HCT116 (cell line): ENCODE data around the gene SH3GL2. TPM values are rescaled to one million over a fixed set of nuclear protein-coding genes. Genes with fewer than 3 reads are reported as not detected.

Experiments used
- ATAC-seq: fragments of 200-7000 bp; cut with Tn5 transposase; 2 replicates; pipeline ENCODE4 v1.9.1; 2020; ENCODE audit warnings: mild to moderate bottlenecking, moderate library complexity
- BruUV-seq: library from RNA; stranded (reverse); fragments of 400-500 nt; replicated peaks from 2 replicates; lab custom pipeline; 2021; lab: Mats Ljungman, UMichigan
- CTCF ChIA-PET: fragments of 300-600 bp; sonication (Branson Sonifier 250); formaldehyde crosslinking; loops from one replicate; lab custom pipeline; 2021; ENCODE audit warnings: antibody characterized with exemption; lab: Charles Lee
- POLR2A ChIA-PET: fragments of 300-600, 350-600 bp; sonication (Branson Sonifier 250); formaldehyde crosslinking; loops from one replicate; lab custom pipeline; 2021; ENCODE audit warnings: antibody characterized with exemption; lab: Charles Lee
- RAD21 ChIA-PET, 2 experiments: fragments of 300-600 bp; sonication (Branson Sonifier 250); formaldehyde crosslinking; loops; one replicate each; lab custom pipeline; 2023; ENCODE audit warnings: low total read pairs in 2 of 2; ENCODE audit not compliant: uncharacterized antibody in 2 of 2, unreplicated experiment in 2 of 2, low non-redundant PET in 1 of 2; lab: Charles Lee
- DNase-seq: peaks from one replicate; pipeline ENCODE4 v3.0.0-alpha.2; 2010; ENCODE audit warnings: low read depth, low spot score
- H2AFZ ChIP-seq: fragments of 200-600 bp; shearing (Covaris generic), sonication (generic); 2 replicates; pipeline ENCODE4 v1.6.1; 2017; ENCODE audit warnings: low read depth, mixed run types, mixed read lengths, antibody characterized with exemption, low read length; ENCODE audit not compliant: poor library complexity, severe bottlenecking
- H3K27ac ChIP-seq: 2 replicates; pipeline ENCODE4 v1.5.1; 2012; ENCODE audit warnings: low read depth, low read length
- H3K27me3 ChIP-seq: fragments of 200-600 bp; sonication (generic); 2 replicates; pipeline ENCODE4 v1.6.1; 2016; ENCODE audit warnings: mixed run types, low read length, mixed read lengths; ENCODE audit not compliant: insufficient read depth
- H3K36me3 ChIP-seq, 2 experiments: fragments of 200-500 bp in 1 of 2; fragments of 200-600 bp in 1 of 2; sonication (Bioruptor generic) in 1 of 2; sonication (generic) in 1 of 2; 2 replicates each; pipeline versions ENCODE4 v1.5.1 to v1.6.1; 2014 to 2016; ENCODE audit warnings: low read length in 2 of 2, inconsistent platforms in 1 of 2, mixed read lengths in 1 of 2, mixed run types in 1 of 2; ENCODE audit not compliant: insufficient read depth in 2 of 2, control insufficient read depth in 1 of 2
- H3K4me1 ChIP-seq, 2 experiments: fragments of 200-600 bp in 1 of 2; sonication (generic) in 1 of 2; 2 replicates each; pipeline versions ENCODE4 v1.5.1 to v1.6.1; 2012 to 2017; ENCODE audit warnings: low read length in 2 of 2, inconsistent platforms in 1 of 2, mild to moderate bottlenecking in 1 of 2, mixed read lengths in 1 of 2, mixed run types in 1 of 2, moderate library complexity in 1 of 2; ENCODE audit not compliant: insufficient read depth in 2 of 2, control insufficient read depth in 1 of 2
- H3K4me2 ChIP-seq: fragments of 200-600 bp; sonication (generic); 2 replicates; pipeline ENCODE4 v1.6.1; 2017; ENCODE audit warnings: mixed run types, low read length, mixed read lengths
- H3K4me3 ChIP-seq, 2 experiments: fragments of 200-600 bp in 1 of 2; sonication (generic) in 1 of 2; replicated peaks in 1 of 2; 2 replicates each; pipeline ENCODE4 v1.5.1; 2011 to 2016; ENCODE audit warnings: low read length in 2 of 2, control low read depth in 1 of 2, low read depth in 1 of 2, mild to moderate bottlenecking in 1 of 2, mixed read lengths in 1 of 2, mixed run types in 1 of 2
- H3K79me2 ChIP-seq: fragments of 200-600 bp; sonication (generic); 2 replicates; pipeline ENCODE4 v1.6.1; 2017; ENCODE audit warnings: mild to moderate bottlenecking, mixed run types, low read length, moderate library complexity, mixed read lengths; ENCODE audit not compliant: insufficient read depth
- H3K9ac ChIP-seq: fragments of 200-600 bp; sonication (generic); 2 replicates; pipeline ENCODE4 v1.6.1; 2016; ENCODE audit warnings: low read length, mixed read lengths
- H3K9me2 ChIP-seq: fragments of 200-600 bp; sonication (generic), shearing (Covaris generic); 2 replicates; pipeline ENCODE4 v1.6.1; 2017; ENCODE audit warnings: mixed run types, mild to moderate bottlenecking, moderate library complexity; ENCODE audit not compliant: insufficient read depth
- H3K9me3 ChIP-seq, 2 experiments: fragments of 200-500 bp in 1 of 2; fragments of 200-600 bp in 1 of 2; sonication (Bioruptor generic) in 1 of 2; sonication (generic) in 1 of 2; 2 replicates each; pipeline ENCODE4 v1.6.1; 2014 to 2017; ENCODE audit warnings: low read length in 2 of 2, mixed read lengths in 2 of 2, inconsistent platforms in 1 of 2, low read depth in 1 of 2, mild to moderate bottlenecking in 1 of 2, mixed run types in 1 of 2, moderate library complexity in 1 of 2; ENCODE audit not compliant: control insufficient read depth in 1 of 2, insufficient read depth in 1 of 2
- H4K20me1 ChIP-seq: fragments of 200-600 bp; sonication (generic), shearing (Covaris generic); 2 replicates; pipeline ENCODE4 v1.6.1; 2017; ENCODE audit warnings: mixed run types, mild to moderate bottlenecking, moderate library complexity; ENCODE audit not compliant: insufficient read depth
- CBX3 ChIP-seq: IDR thresholded peaks from 2 replicates; pipeline ENCODE4 v1.6.1; 2012; ENCODE audit warnings: low read depth
- CEBPB ChIP-seq: IDR thresholded peaks from 2 replicates; pipeline ENCODE4 v1.6.1; 2012; ENCODE audit warnings: low read depth
- EGR1 ChIP-seq: IDR thresholded peaks from 2 replicates; pipeline ENCODE4 v1.6.1; 2012; ENCODE audit warnings: low read depth
- ELF1 ChIP-seq: IDR thresholded peaks from 2 replicates; pipeline ENCODE4 v1.6.1; 2012; ENCODE audit warnings: low read depth, borderline replicate concordance
- EZH2phosphoT487 ChIP-seq: fragments of 200-600 bp; IDR thresholded peaks from 2 replicates; pipeline ENCODE4 v1.6.1; 2018; ENCODE audit warnings: antibody characterized with exemption, borderline replicate concordance
- FOSL1 ChIP-seq: IDR thresholded peaks from 2 replicates; pipeline ENCODE4 v1.6.1; 2012; ENCODE audit warnings: low read depth
- POLR2A ChIP-seq: IDR thresholded peaks from 2 replicates; pipeline ENCODE4 v1.7.0; 2011; ENCODE audit warnings: borderline replicate concordance; ENCODE audit not compliant: insufficient read depth, insufficient read length; ENCODE audit errors: extremely low read depth
- RAD21 ChIP-seq: IDR thresholded peaks from 2 replicates; pipeline ENCODE4 v1.6.1; 2012; ENCODE audit warnings: low read depth, mild to moderate bottlenecking
- SIN3A ChIP-seq: IDR thresholded peaks from 2 replicates; pipeline ENCODE4 v1.6.1; 2012; ENCODE audit warnings: low read depth
- TCF7L2 ChIP-seq: IDR thresholded peaks from 2 replicates; pipeline ENCODE4 v1.7.0; 2011; ENCODE audit warnings: borderline replicate concordance, inconsistent platforms; ENCODE audit not compliant: insufficient read depth, insufficient read length; ENCODE audit errors: extremely low read depth
- YY1 ChIP-seq: IDR thresholded peaks from 2 replicates; pipeline ENCODE4 v1.6.1; 2011; ENCODE audit warnings: low read length, low read depth, moderate library complexity, mild to moderate bottlenecking; ENCODE audit not compliant: insufficient replicate concordance; ENCODE audit errors: extremely low read depth
- ZFX ChIP-seq: fragments of 450-650 bp; IDR thresholded peaks from 2 replicates; pipeline ENCODE4 v1.6.1; 2017
- intact Hi-C: fragments of 100-400 bp; cut with micrococcal nuclease; formaldehyde crosslinking; loops from 2 replicates; pipeline ENCODE4 v1.10.0; 2022
- total RNA-seq: library from RNA; stranded (reverse); gene quantifications from one replicate; pipeline ENCODE4 v1.2.1, GENCODE V29; 2021; ENCODE audit not compliant: unreplicated experiment
- TF ChIP-seq, protein P1 (sequence below): IDR thresholded peaks from 2 replicates; pipeline ENCODE4 v1.6.1; 2011; ENCODE audit warnings: mild to moderate bottlenecking, low read length, moderate library complexity; ENCODE audit not compliant: insufficient replicate concordance; ENCODE audit errors: extremely low read depth
- TF ChIP-seq, protein P2 (sequence below): IDR thresholded peaks from 2 replicates; pipeline ENCODE4 v1.6.1; 2012

Gene SH3GL2
- total RNA-seq, 1 experiment from 2014 or later = not detected

DNA sequence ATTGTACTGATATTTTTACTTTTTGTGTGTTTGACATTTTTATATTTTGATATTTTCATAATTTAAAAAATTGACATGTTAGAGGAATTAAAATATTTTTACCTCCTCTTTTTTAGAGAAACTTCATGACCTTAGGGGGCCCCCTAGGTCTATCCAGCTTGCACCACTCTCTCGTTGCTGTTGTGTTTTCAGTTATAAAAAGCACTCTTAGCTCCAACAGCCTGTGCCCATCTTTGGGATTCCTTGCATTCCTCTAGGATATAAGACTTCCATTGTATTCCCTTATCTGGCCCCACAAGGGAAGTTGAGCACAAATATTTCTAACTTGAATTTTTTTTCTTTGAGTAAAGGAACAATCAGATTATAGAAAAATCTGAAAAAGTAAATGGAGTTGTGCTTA is 245.3 kb downstream of the SH3GL2 start:
- intact Hi-C loops = no loop called here
- TF ChIP-seq ZFX = no peak
- no peak for TF ChIP-seq POLR2A
- TF ChIP-seq, protein P1, sequence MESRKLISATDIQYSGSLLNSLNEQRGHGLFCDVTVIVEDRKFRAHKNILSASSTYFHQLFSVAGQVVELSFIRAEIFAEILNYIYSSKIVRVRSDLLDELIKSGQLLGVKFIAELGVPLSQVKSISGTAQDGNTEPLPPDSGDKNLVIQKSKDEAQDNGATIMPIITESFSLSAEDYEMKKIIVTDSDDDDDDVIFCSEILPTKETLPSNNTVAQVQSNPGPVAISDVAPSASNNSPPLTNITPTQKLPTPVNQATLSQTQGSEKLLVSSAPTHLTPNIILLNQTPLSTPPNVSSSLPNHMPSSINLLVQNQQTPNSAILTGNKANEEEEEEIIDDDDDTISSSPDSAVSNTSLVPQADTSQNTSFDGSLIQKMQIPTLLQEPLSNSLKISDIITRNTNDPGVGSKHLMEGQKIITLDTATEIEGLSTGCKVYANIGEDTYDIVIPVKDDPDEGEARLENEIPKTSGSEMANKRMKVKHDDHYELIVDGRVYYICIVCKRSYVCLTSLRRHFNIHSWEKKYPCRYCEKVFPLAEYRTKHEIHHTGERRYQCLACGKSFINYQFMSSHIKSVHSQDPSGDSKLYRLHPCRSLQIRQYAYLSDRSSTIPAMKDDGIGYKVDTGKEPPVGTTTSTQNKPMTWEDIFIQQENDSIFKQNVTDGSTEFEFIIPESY = no peak
- Histone ChIP-seq H2AFZ (no peak overlapping the region), H3K4me1 (no peaks in the 10 kb centered on the region), H3K9ac (no peak overlapping the region), H3K4me3 (no peak overlapping the region), H3K9me3 (0 out of 4 replicates have a peak, but pooled peaks cover 0 to 3% of the 10 kb centered on the region in 2 experiments), H3K79me2 (no peaks in the 10 kb centered on the region), H3K36me3 (no peaks in the 10 kb centered on the region), H3K4me2 (no peak overlapping the region), H3K9me2 (no peaks in the 10 kb centered on the region), H3K27ac (no peak overlapping the region), H3K27me3 (no peaks in the 10 kb centered on the region), H4K20me1 (no peaks in the 10 kb centered on the region)
- ChIA-PET RAD21 (no interaction called here), POLR2A (no interaction called here), CTCF (no interaction called here)
- no peak for DNase-seq
- no TSS peak for BruUV-seq
- ATAC-seq = no peak

- intact Hi-C loops = no loop called here
- BruUV-seq = no TSS peak
- ATAC-seq = no peak
- H3K27me3 ChIP-seq = no peaks in the 10 kb centered on the region
- TF ChIP-seq RAD21 (no peak), CBX3 (no peak), POLR2A (no peak), EZH2phosphoT487 (no peak), EGR1 (no peak), CEBPB (no peak), ELF1 (no peak), SIN3A (no peak), TCF7L2 (no peak), YY1 (no peak), FOSL1 (no peak)
- TF ChIP-seq, protein P2, sequence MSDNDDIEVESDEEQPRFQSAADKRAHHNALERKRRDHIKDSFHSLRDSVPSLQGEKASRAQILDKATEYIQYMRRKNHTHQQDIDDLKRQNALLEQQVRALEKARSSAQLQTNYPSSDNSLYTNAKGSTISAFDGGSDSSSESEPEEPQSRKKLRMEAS = no peak
- TF ChIP-seq, protein P1 = no peak
- TF ChIP-seq, all 23 proteins: peak for 0
- RAD21 ChIA-PET = no interaction called here
- Histone ChIP-seq H2AFZ (no peak overlapping the region), H4K20me1 (no peaks in the 10 kb centered on the region), H3K9me2 (no peaks in the 10 kb centered on the region), H3K36me3 (no peaks in the 10 kb centered on the region), H3K4me1 (no peaks in the 10 kb centered on the region), H3K9me3 (0 out of 4 replicates have a peak, but pooled peaks cover 0 to 3% of the 10 kb centered on the region in 2 experiments), H3K27ac (no peak overlapping the region), H3K79me2 (no peaks in the 10 kb centered on the region), H3K9ac (no peak overlapping the region), H3K4me2 (no peak overlapping the region), H3K4me3 (no peak overlapping the region)
- DNase-seq = no peak
- POLR2A ChIA-PET = no interaction called here
- CTCF ChIA-PET = no interaction called here
Observed at GRCh38 chr9:17824616-17825264, 245.9 kb downstream of the SH3GL2 start.
